CD4-positive, alpha-beta memory T cell (primary cell): ENCODE measurements around the gene RPS27. TPM values are rescaled to one million over a fixed set of nuclear protein-coding genes. Genes with fewer than 3 reads are reported as not detected.

ENCODE experiments used
- CTCF ChIA-PET: fragments of 350-600 bp; sonication (Branson Sonifier 250); formaldehyde crosslinking; loops from one replicate; lab custom pipeline; 2021; ENCODE audit warnings: inconsistent platforms; ENCODE audit not compliant: partially characterized antibody; lab: Charles Lee
- POLR2A ChIA-PET: fragments of 350-600 bp; sonication (Branson Sonifier 250); formaldehyde crosslinking; loops from one replicate; lab custom pipeline; 2021; ENCODE audit not compliant: partially characterized antibody; lab: Charles Lee
- DNase-seq, 5 donors: peaks; one replicate each; pipeline versions ENCODE4 v3.0.0 to v3.0.0-alpha.2; 2020 to 2022; ENCODE audit warnings: mixed read lengths in 1 of 5
- H3K27ac ChIP-seq: one replicate; pipeline ENCODE4 v1.7.0; 2013; ENCODE audit warnings: low read depth, low read length
- H3K27me3 ChIP-seq: 2 replicates; pipeline ENCODE4 v1.7.0; 2013; ENCODE audit warnings: mild to moderate bottlenecking, low read length, moderate library complexity; ENCODE audit not compliant: insufficient read depth
- H3K36me3 ChIP-seq: 2 replicates; pipeline ENCODE4 v1.7.0; 2013; ENCODE audit warnings: mild to moderate bottlenecking, low read length, moderate library complexity; ENCODE audit not compliant: insufficient read depth
- H3K4me1 ChIP-seq: 2 replicates; pipeline ENCODE4 v1.7.0; 2013; ENCODE audit warnings: mild to moderate bottlenecking, low read length, moderate library complexity; ENCODE audit not compliant: insufficient read depth
- H3K4me3 ChIP-seq, 2 donors: one replicate each; pipeline ENCODE4 v1.7.0; 2013; ENCODE audit warnings: low read length in 2 of 2, mild to moderate bottlenecking in 1 of 2
- H3K9me3 ChIP-seq, 2 donors: one replicate each; pipeline ENCODE4 v1.7.0; 2013; ENCODE audit warnings: low read length in 2 of 2, control low read depth in 1 of 2; ENCODE audit not compliant: control insufficient read depth in 1 of 2
- H3K27ac Mint-ChIP-seq, 7 donors: one replicate each; pipeline ENCODE4 v1.8.0; 2020 to 2021; ENCODE audit warnings: mixed read lengths in 7 of 7, mild to moderate bottlenecking in 6 of 7, inconsistent platforms in 3 of 7, moderate library complexity in 3 of 7
- H3K27me3 Mint-ChIP-seq, 2 donors: one replicate each; pipeline ENCODE4 v1.8.0; 2020 to 2021; ENCODE audit warnings: mixed read lengths in 2 of 2
- H3K36me3 Mint-ChIP-seq, 2 donors: one replicate each; pipeline ENCODE4 v1.8.0; 2020 to 2021; ENCODE audit warnings: mixed read lengths in 2 of 2, inconsistent platforms in 1 of 2, mild to moderate bottlenecking in 1 of 2
- H3K4me1 Mint-ChIP-seq, 4 donors: one replicate each; pipeline ENCODE4 v1.8.0; 2020 to 2021; ENCODE audit warnings: mixed read lengths in 4 of 4, mild to moderate bottlenecking in 1 of 4
- H3K4me3 Mint-ChIP-seq, 8 donors: one replicate each; pipeline ENCODE4 v1.8.0; 2020 to 2021; ENCODE audit warnings: mixed read lengths in 8 of 8, mild to moderate bottlenecking in 7 of 8, moderate library complexity in 6 of 8, inconsistent platforms in 3 of 8
- H3K9me3 Mint-ChIP-seq, 8 donors: one replicate each; pipeline ENCODE4 v1.8.0; 2020 to 2021; ENCODE audit warnings: mixed read lengths in 8 of 8, mild to moderate bottlenecking in 5 of 8, inconsistent platforms in 3 of 8, moderate library complexity in 1 of 8
- intact Hi-C: fragments of 100-400 bp; cut with micrococcal nuclease; formaldehyde crosslinking; loops from one replicate; pipeline ENCODE4 v1.15.1; 2023
- polyA plus RNA-seq, 2 donors: library from polyadenylated mRNA; unstranded; fragments of 300-500 nt; fragmentation: Illumina TruSeq; gene quantifications; one replicate each; pipeline ENCODE4 v1.2.3, GENCODE V29; 2021
- total RNA-seq, 2 experiments: library from RNA; stranded (reverse); gene quantifications; one replicate each; pipeline ENCODE4 v1.2.3, GENCODE V29; 2021

The RPS27 gene
- total and polyA plus RNA-seq, 4 experiments from 2014 or later = 6,785 to 21,324 (median 12,054) TPM

DNA sequence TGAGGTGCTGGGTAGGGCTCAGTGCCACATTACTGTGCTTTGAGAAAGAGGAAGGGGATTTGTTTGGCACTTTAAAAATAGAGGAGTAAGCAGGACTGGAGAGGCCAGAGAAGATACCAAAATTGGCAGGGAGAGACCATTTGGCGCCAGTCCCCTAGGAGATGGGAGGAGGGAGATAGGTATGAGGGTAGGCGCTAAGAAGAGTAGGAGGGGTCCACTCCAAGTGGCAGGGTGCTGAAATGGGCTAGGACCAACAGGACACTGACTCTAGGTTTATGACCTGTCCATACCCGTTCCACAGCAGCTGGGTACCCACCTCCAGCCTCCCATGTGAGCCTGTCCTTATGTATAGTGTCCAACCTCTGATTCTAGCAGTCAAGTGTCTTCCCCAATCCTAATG lies 31.1 kb upstream of the RPS27 start:
- peak overlapping the region in 1 of 8 donors; percentile 18 for H3K4me3 Mint-ChIP-seq
- peak overlapping the region; percentile 90 for H3K27ac ChIP-seq

DNA sequence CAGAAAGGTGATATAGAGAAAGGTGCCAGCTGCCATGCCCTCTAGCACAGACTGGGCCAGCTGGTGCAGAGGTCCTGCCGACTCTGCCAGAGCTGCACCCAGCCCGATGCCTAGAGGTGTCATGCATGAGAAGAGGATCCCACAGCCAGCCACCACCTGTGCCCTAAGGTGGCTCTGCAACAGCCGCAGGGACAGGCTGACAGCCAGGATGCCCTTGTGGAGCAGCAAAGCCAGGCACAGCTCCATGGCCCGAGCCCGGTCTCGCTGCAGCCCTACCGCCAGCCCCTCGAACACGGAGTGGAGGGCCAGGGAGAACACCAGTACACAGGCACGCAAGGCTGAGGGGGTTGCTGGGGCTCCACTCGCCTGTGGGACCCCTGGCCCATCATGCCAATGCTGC lies 30.4 kb upstream of the RPS27 start:
- H3K4me3 Mint-ChIP-seq = peak overlapping the region in 2 of 8 donors; percentile 1 to 18
- intact Hi-C loops = no loop called here
- Histone ChIP-seq H3K4me3 (no peak overlapping the region), H3K4me1 (peaks cover 54% of the 10 kb centered on the region), H3K9me3 (no peaks in the 10 kb centered on the region), H3K36me3 (no peaks in the 10 kb centered on the region), H3K27me3 (no peaks in the 10 kb centered on the region), H3K27ac (no peak overlapping the region)
- no peaks in the 10 kb centered on the region for H3K27me3 Mint-ChIP-seq
- no peak for DNase-seq
- peak overlapping the region in 3 of 7 donors; percentile 60 to 99 (median 91) for H3K27ac Mint-ChIP-seq
- H3K9me3 Mint-ChIP-seq = no peaks in the 10 kb centered on the region
- ChIA-PET CTCF (no interaction called here), POLR2A (interaction anchor here (0.6 to 8.6 kb wide), 6 partner anchors 12 to 36 kb away, joined by 3 to 142 read pairs (median 10); partner anchors contain the start of genes DENND4B, JTB and RPS27)
- H3K4me1 Mint-ChIP-seq = peaks cover 40 to 69% (median 53%) of the 10 kb centered on the region in 4 donors
- H3K36me3 Mint-ChIP-seq = peaks cover 0 to 28% of the 10 kb centered on the region in 2 donors

More for the DNA sequence above, 31.1 kb upstream of the RPS27 start:
- H3K4me3 ChIP-seq = no peak overlapping the region
- peaks cover 60% of the 10 kb centered on the region for H3K4me1 ChIP-seq
- H3K36me3 Mint-ChIP-seq = peaks cover under 1 to 30% of the 10 kb centered on the region in 2 donors
- peaks cover 43 to 74% (median 57%) of the 10 kb centered on the region in 4 donors for H3K4me1 Mint-ChIP-seq
- H3K27me3 ChIP-seq = no peaks in the 10 kb centered on the region
- peaks cover 6% of the 10 kb centered on the region for H3K36me3 ChIP-seq
- POLR2A ChIA-PET = interaction anchor here (0.6 to 8.6 kb wide), 9 partner anchors 8 to 37 kb away, joined by 3 to 142 read pairs (median 10); partner anchors contain the start of genes CREB3L4, DENND4B, GATAD2B and JTB
- CTCF ChIA-PET = interaction anchor here (4.3 kb wide), 1 partner anchor 14 kb away, joined by 31 read pairs; the partner anchor contains the start of gene DENND4B
- no peaks in the 10 kb centered on the region for H3K27me3 Mint-ChIP-seq
- DNase-seq = no peak
- peak overlapping the region in 5 of 7 donors; percentile 60 to 99 (median 86) for H3K27ac Mint-ChIP-seq
- H3K9me3 Mint-ChIP-seq = no peaks in the 10 kb centered on the region
- intact Hi-C loops = loop anchor here (2.0 to 5.0 kb wide), 2 partner anchors 27 to 177 kb away; partner anchors contain the start of gene RAB13
- H3K9me3 ChIP-seq = no peaks in the 10 kb centered on the region

DNA sequence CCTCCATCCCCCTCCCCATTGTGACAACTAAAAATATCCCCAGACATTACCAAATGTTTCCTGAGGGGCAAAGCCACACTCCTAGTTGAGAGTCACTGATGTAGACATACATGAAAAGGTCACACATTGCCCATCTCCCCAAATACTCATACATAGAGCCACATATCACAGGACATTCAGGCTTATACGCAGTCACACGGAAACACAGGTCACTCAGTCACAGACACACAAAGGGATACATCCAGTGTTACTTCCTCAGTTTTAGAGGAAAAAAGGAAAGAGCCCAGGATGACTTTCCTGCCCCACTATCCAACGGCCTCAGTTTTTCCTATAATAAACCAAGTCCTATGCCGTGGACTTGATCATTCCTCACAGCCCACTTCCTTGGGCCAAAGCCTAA lies 29.1 kb upstream of the RPS27 start:
- H3K36me3 ChIP-seq = no peaks in the 10 kb centered on the region
- no peak overlapping the region for H3K27ac ChIP-seq
- Mint-ChIP-seq H3K4me3 (peak overlapping the region in 6 of 8 donors; percentile 2 to 51 (median 9)), H3K9me3 (no peaks in the 10 kb centered on the region), H3K27me3 (no peaks in the 10 kb centered on the region), H3K27ac (peak overlapping the region in 6 of 7 donors; percentile 0 to 88 (median 58)), H3K36me3 (peaks cover 0 to 27% of the 10 kb centered on the region in 2 donors), H3K4me1 (peaks cover 38 to 66% (median 52%) of the 10 kb centered on the region in 4 donors)
- POLR2A ChIA-PET = interaction anchor here (1.0 to 8.6 kb wide), 3 partner anchors 15 to 29 kb away, joined by 3 to 142 read pairs (median 87); partner anchors contain the start of genes DENND4B, JTB and RPS27
- intact Hi-C loops = no loop called here
- H3K27me3 ChIP-seq = no peaks in the 10 kb centered on the region
- H3K4me1 ChIP-seq = peaks cover 53% of the 10 kb centered on the region
- H3K9me3 ChIP-seq = no peaks in the 10 kb centered on the region
- DNase-seq = no peak
- H3K4me3 ChIP-seq = no peak overlapping the region
- CTCF ChIA-PET = interaction anchor here (0.6 to 8.4 kb wide), 2 partner anchors 25 to 375 kb away, joined by 3 to 70 read pairs; partner anchors contain the start of gene RAB13

- no peak for DNase-seq
- intact Hi-C loops = loop anchor here (1.0 kb wide), 1 partner anchor 39 kb away; no protein-coding TSS in a partner anchor
- POLR2A ChIA-PET = interaction anchor here (1.0 to 3.3 kb wide), 14 partner anchors 8 to 187 kb away, joined by 3 to 70 read pairs (median 6); partner anchors contain the start of genes DENND4B, GATAD2B, JTB and RPS27
- Histone ChIP-seq H3K27me3 (no peaks in the 10 kb centered on the region), H3K27ac (peak overlapping the region; percentile 91), H3K4me3 (peak overlapping the region; percentile 55 to 80), H3K9me3 (no peaks in the 10 kb centered on the region), H3K36me3 (no peaks in the 10 kb centered on the region), H3K4me1 (peaks cover 48% of the 10 kb centered on the region)
- CTCF ChIA-PET = interaction anchor here (1.6 to 8.4 kb wide), 5 partner anchors 14 to 39 kb away, joined by 5 to 70 read pairs (median 12); partner anchors contain the start of genes DENND4B, JTB and RAB13
- Mint-ChIP-seq H3K36me3 (peaks cover 0 to 34% of the 10 kb centered on the region in 2 donors), H3K27me3 (no peaks in the 10 kb centered on the region), H3K27ac (peak overlapping the region; percentile 86 to 98 (median 97)), H3K4me1 (peaks cover 37 to 66% (median 50%) of the 10 kb centered on the region in 4 donors), H3K9me3 (no peaks in the 10 kb centered on the region), H3K4me3 (peak overlapping the region; percentile 90 to 98 (median 94))
These were observed 28.2 kb upstream of the RPS27 start for GRCh38 chr1:153962088-153963029.

GRCh38 chr1:153963030-153963849 lies 27.3 kb upstream of the RPS27 start, which contains the start of gene SLC39A1:
Gene SLC39A1 (minus strand): TSS chr1:153963537. CDS start chr1:153962715, 822 bp downstream.
- H3K4me1 ChIP-seq = peaks cover 54% of the 10 kb centered on the region

More at GRCh38 chr1:153963030-153963849, 27.3 kb upstream of the RPS27 start, which contains the start of gene SLC39A1:
- peak within 1 kb of the TSS; percentile 91 for H3K27ac ChIP-seq
- peak within 1 kb of the TSS; percentile 90 to 98 (median 94) for H3K4me3 Mint-ChIP-seq
- no peaks in the 10 kb centered on the region for H3K9me3 Mint-ChIP-seq
- H3K4me1 Mint-ChIP-seq = peaks cover 39 to 66% (median 54%) of the 10 kb centered on the region in 4 donors
- H3K27ac Mint-ChIP-seq = peak within 1 kb of the TSS; percentile 86 to 98 (median 97)
- POLR2A ChIA-PET = interaction anchor here (0.6 to 3.3 kb wide), 15 partner anchors 9 to 442 kb away, joined by 3 to 70 read pairs (median 5); partner anchors contain the start of genes DENND4B, GATAD2B, JTB and RPS27
- H3K9me3 ChIP-seq = no peaks in the 10 kb centered on the region
- CTCF ChIA-PET = interaction anchor here (1.6 to 8.4 kb wide), 5 partner anchors 13 to 40 kb away, joined by 5 to 70 read pairs (median 12); partner anchors contain the start of genes DENND4B, JTB and RAB13
- no peaks in the 10 kb centered on the region for H3K27me3 ChIP-seq
- no peaks in the 10 kb centered on the region for H3K36me3 ChIP-seq
- DNase-seq = peak; percentile 87 to 97 (median 89)
- no peaks in the 10 kb centered on the region for H3K27me3 Mint-ChIP-seq
- intact Hi-C loops = loop anchor here (1.0 kb wide), 1 partner anchor 40 kb away; no protein-coding TSS in a partner anchor
- H3K36me3 Mint-ChIP-seq = peaks cover 0 to 30% of the 10 kb centered on the region in 2 donors
- peak within 1 kb of the TSS; percentile 55 to 80 for H3K4me3 ChIP-seq
